HG02981 (cell line): ENCODE data around the gene SPOCK3.
"Not testable (repeated sequence)": the region's sequence is repeated elsewhere in the genome, so short reads cannot be mapped to it uniquely, and the experiment has no call there.

Source experiments
- ATAC-seq: cut with Tn5 transposase; IDR thresholded peaks from one replicate; pipeline ENCODE4 v1.9.1; 2021; ENCODE audit warnings: mild to moderate bottlenecking, moderate library complexity; ENCODE audit not compliant: unreplicated experiment

SPOCK3 gene

DNA sequence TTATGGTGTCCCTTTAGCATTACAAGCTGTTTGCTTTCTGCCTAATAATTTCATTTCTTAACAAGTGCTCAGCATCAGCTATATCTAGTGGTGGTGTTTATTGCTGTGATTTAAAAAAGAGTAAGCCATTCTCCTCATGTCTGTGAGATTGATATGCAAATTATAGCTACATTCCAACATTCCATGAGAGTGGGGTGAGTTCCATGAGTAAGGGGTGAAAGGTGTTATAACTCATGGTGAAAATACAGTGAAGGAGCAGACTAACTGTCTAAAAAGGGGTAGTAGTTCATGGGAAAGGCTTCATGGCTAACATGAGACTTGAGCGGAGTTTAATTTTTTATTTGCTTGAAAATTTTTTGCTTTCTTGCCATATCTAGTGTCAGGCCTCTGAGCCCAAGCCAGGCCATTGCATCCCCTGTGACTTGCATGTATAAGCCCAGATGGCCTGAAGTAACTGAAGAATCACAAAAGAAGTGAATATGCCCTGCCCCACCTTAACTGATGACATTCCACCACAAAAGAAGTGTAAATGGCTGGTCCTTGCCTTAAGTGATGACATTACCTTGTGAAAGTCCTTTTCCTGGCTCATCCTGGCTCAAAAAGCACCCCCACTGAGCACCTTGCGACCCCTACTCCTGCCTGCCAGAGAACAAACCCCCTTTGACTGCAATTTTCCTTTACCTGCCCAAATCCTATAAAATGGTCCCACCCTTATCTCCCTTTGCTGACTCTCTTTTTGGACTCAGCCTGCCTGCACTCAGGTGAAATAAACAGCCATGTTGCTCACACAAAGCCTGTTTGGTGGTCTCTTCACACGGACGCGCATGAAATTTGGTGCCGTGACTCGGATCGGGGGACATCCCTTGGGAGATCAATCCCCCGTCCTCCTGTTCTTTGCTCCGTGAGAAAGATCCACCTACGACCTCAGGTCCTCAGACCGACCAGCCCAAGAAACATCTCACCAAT lies 518.3 kb downstream of the SPOCK3 start:
- ATAC-seq: not testable (repeated sequence)

DNA sequence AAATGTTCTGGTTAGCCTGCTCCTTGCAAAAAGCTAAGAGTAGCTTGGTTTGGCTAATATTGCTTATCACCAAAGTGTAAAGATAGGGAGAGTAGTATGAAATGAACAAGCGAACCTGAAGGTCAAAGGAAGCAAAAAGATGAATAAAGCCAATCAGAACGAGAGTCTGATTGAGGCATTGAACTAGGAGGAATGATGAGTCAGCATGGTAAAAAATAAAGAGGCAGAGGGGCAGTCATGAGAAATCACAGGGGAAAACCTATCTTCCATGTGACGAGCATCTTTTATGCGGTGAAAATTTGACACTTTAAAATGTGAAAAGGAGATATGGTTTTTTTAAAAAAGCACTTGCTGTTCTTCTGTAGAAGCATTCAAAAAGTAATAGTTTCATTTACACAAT lies 533.7 kb downstream of the SPOCK3 start:
- no peak for ATAC-seq

DNA sequence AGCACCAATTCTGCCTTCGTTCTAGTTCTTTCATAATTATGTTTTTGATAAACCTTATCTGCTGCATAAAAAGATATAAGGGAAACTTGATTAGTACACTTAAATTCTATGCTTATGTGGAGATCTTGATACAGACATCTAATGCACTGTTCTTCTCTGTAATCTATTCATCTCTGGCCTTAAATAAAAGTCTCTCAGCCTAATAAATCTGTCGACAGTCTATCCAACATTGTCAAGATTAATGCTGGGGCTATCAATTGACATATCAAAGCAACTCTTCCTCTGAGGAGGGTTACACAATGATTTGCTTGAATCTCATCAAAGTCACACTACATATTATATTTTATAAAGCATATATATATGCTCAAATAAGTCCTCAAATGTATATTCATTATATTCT lies 545.5 kb downstream of the SPOCK3 start:
- no peak for ATAC-seq

DNA sequence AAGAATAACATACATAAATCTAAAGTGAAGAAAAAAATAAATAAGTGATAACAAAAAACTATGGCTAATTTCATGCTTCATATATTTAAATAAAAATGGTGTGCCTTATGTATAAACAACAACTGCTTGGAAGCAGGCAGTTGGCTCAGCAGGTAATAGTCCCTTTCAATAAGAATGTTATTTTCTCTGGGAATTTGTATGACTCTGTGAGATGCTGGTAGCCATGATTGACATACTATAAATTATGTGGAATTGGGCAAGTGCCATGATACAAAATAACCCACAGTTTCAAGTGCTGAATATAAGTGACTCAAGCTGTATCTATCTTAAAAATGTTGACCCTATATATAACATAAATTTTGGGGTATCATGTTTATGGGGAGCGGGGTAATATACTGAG lies 546.5 kb downstream of the SPOCK3 start:
- no peak for ATAC-seq
